Trophoblast cell (in vitro differentiated cells and primary cell): ENCODE results near the gene PDPN.
A peak's percentile ranks its signal among the peaks of the same experiment; 100 is the strongest.

ENCODE experiments used
- DNase-seq, 2 donors: peaks; one replicate each; pipeline ENCODE4 v3.0.0-alpha.2; 2016
- H2AFZ ChIP-seq: 2 replicates; pipeline ENCODE4 v1.6.1; 2013; ENCODE audit warnings: low read length, moderate library complexity, mild to moderate bottlenecking; ENCODE audit not compliant: insufficient read depth, poor library complexity
- H2AK5ac ChIP-seq: 2 replicates; pipeline ENCODE4 v1.6.1; 2013; ENCODE audit warnings: mild to moderate bottlenecking, low read length
- H2BK120ac ChIP-seq: 2 replicates; pipeline ENCODE4 v1.6.1; 2013; ENCODE audit warnings: low read length, mild to moderate bottlenecking, moderate library complexity; ENCODE audit not compliant: insufficient read depth, poor library complexity
- H2BK12ac ChIP-seq: 2 replicates; pipeline ENCODE4 v1.6.1; 2013; ENCODE audit warnings: mild to moderate bottlenecking, low read length, moderate library complexity
- H2BK5ac ChIP-seq: 2 replicates; pipeline ENCODE4 v1.6.1; 2013; ENCODE audit warnings: low read length, low read depth, moderate library complexity, mild to moderate bottlenecking; ENCODE audit not compliant: poor library complexity
- H3K14ac ChIP-seq: 2 replicates; pipeline ENCODE4 v1.6.1; 2013; ENCODE audit warnings: mild to moderate bottlenecking, low read length
- H3K18ac ChIP-seq: 2 replicates; pipeline ENCODE4 v1.6.1; 2013; ENCODE audit warnings: mild to moderate bottlenecking, low read length
- H3K23ac ChIP-seq: 2 replicates; pipeline ENCODE4 v1.6.1; 2013; ENCODE audit warnings: low read length
- H3K27ac ChIP-seq: 2 replicates; pipeline ENCODE4 v1.5.1; 2013; ENCODE audit warnings: low read depth, mild to moderate bottlenecking, inconsistent platforms, low read length, moderate library complexity
- H3K27me3 ChIP-seq: 2 replicates; pipeline ENCODE4 v1.6.1; 2013; ENCODE audit warnings: inconsistent platforms, mild to moderate bottlenecking, low read length, moderate library complexity; ENCODE audit not compliant: insufficient read depth
- H3K36me3 ChIP-seq, 2 experiments: 1 replicate in 1 of 2; 2 replicates in 1 of 2; pipeline ENCODE4 v1.6.1; 2013; ENCODE audit warnings: low read length in 2 of 2, mild to moderate bottlenecking in 2 of 2, moderate library complexity in 1 of 2; ENCODE audit not compliant: insufficient read depth in 2 of 2, control insufficient read depth in 1 of 2
- H3K4ac ChIP-seq: 2 replicates; pipeline ENCODE4 v1.6.1; 2013; ENCODE audit warnings: low read depth, mild to moderate bottlenecking, low read length, moderate library complexity
- H3K4me1 ChIP-seq, 2 experiments: 1 replicate in 1 of 2; 2 replicates in 1 of 2; pipeline ENCODE4 v1.6.1; 2013; ENCODE audit warnings: low read length in 2 of 2, mild to moderate bottlenecking in 2 of 2, moderate library complexity in 1 of 2; ENCODE audit not compliant: insufficient read depth in 2 of 2, control insufficient read depth in 1 of 2
- H3K4me2 ChIP-seq: 2 replicates; pipeline ENCODE4 v1.6.1; 2013; ENCODE audit warnings: inconsistent platforms, mild to moderate bottlenecking, low read length, moderate library complexity
- H3K4me3 ChIP-seq: 2 replicates; pipeline ENCODE4 v1.5.1; 2013; ENCODE audit warnings: mild to moderate bottlenecking, low read depth, low read length, inconsistent platforms
- H3K79me1 ChIP-seq: one replicate; pipeline ENCODE4 v1.6.1; 2013; ENCODE audit warnings: low read length
- H3K79me2 ChIP-seq: 2 replicates; pipeline ENCODE4 v1.6.1; 2013; ENCODE audit warnings: low read length, mild to moderate bottlenecking; ENCODE audit not compliant: control insufficient read depth, insufficient read depth, poor library complexity
- H3K9ac ChIP-seq: 2 replicates; pipeline ENCODE4 v1.6.1; 2013; ENCODE audit warnings: mild to moderate bottlenecking, low read length
- H3K9me3 ChIP-seq: 2 replicates; pipeline ENCODE4 v1.6.1; 2013; ENCODE audit warnings: low read depth, mild to moderate bottlenecking, control low read depth, inconsistent platforms, low read length; ENCODE audit not compliant: insufficient read depth
- H4K12ac ChIP-seq: 2 replicates; pipeline ENCODE4 v1.6.1; 2013; ENCODE audit warnings: low read depth, mild to moderate bottlenecking, low read length, moderate library complexity
- H4K8ac ChIP-seq: 2 replicates; pipeline ENCODE4 v1.6.1; 2013; ENCODE audit warnings: low read depth, mild to moderate bottlenecking, low read length, moderate library complexity
- H4K91ac ChIP-seq: one replicate; pipeline ENCODE4 v1.6.1; 2013; ENCODE audit warnings: low read depth, mild to moderate bottlenecking, low read length, moderate library complexity
- WGBS: extraction: QIAGEN DNeasy Blood & Tissue Kit; methylation state at CpG from one replicate; pipeline ENCODE4 v1.1.7; 2013; ENCODE audit warnings: missing lambda C conversion rate; ENCODE audit not compliant: insufficient read length, insufficient coverage; ENCODE audit errors: extremely low coverage; 5-methylcytosine and 5-hydroxymethylcytosine counted together

The PDPN gene

DNA sequence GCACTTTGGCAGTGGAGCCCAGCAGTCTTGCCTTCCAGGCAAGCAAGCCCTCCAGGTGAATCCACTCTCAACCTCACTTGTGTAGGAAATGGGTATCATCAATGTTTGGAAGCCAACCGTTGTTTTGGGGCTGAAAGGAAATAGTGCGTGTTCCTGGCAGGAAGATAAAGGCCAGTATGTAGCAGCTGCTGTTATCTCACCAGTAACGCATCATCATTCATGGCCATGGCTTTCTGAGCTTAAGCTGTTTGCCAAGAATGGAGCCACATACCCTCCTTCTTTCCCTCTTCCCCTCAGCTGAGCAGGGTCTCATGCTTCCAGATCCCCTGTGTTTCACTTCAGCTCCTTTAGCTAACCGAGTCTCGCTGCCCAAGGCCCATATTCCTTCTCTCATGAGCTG lies 2.2 kb upstream of the PDPN start:
- Histone ChIP-seq H2BK5ac (no peak overlapping the region), H3K23ac (no peak overlapping the region), H2BK12ac (no peak overlapping the region), H3K27ac (no peak overlapping the region), H3K4me2 (no peak overlapping the region), H3K18ac (no peak overlapping the region), H3K36me3 (no peaks in the 10 kb centered on the region), H3K4me3 (no peak overlapping the region), H3K9ac (no peak overlapping the region), H2BK120ac (no peak overlapping the region), H3K9me3 (no peaks in the 10 kb centered on the region), H4K8ac (no peak overlapping the region), H4K91ac (no peak overlapping the region), H3K79me2 (peaks cover 7% of the 10 kb centered on the region), H4K12ac (no peak overlapping the region), H2AK5ac (no peak overlapping the region), H3K4me1 (peaks cover 4 to 9% of the 10 kb centered on the region in 2 experiments), H2AFZ (no peak overlapping the region), H3K79me1 (peaks cover 13% of the 10 kb centered on the region), H3K14ac (no peak overlapping the region), H3K27me3 (no peaks in the 10 kb centered on the region), H3K4ac (no peak overlapping the region)
- WGBS: no CpG with 5 or more reads among the region's 5 CpGs
- no peak for DNase-seq

DNA sequence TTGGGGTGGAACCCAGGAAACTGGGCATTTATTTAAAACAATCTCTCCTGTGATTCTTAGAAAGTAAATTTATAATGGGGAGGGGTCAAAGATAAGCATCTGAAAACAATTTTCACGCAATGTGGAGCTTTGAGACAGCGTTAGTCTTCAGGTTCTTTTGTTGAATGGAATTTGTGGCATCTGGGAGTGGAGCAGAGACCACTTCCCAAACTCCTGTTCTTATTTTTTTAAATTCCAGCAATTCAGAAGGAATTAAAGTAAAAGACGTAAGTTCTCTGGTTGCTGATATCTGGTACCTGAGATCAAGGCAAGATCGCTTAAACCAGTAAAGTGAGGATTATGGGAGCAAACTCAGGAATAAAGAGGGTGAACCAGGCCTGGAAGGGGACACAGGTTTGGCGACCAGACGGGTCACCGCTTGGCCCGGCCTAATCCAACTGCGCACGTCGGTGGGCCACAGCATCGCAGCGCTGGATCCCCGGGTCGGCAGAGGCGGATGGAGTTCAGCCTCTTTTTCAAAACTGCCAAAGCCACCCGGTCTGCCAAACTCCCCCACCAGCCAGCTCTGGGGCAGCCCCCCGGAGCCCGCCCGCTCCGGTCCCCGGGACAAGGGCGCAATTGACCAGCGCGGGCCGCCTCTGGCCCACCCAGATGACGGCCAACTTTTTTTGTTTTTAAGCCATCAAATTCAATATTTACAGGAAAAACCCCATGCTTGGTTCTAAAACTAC lies 754 bp upstream of the PDPN start:
- peaks cover 13% of the 10 kb centered on the region for H3K79me1 ChIP-seq
- H3K14ac ChIP-seq: no peak overlapping the region
- peak overlapping the region; percentile 8 for H2BK120ac ChIP-seq
- peak overlapping the region; percentile 8 for H4K8ac ChIP-seq
- no peak overlapping the region for H3K18ac ChIP-seq
- H4K12ac ChIP-seq: no peak overlapping the region
- H2AFZ ChIP-seq: no peak overlapping the region
- no peak overlapping the region for H3K9ac ChIP-seq
- H3K9me3 ChIP-seq: no peaks in the 10 kb centered on the region
- H3K27ac ChIP-seq: no peak overlapping the region
- no peaks in the 10 kb centered on the region for H3K27me3 ChIP-seq
- H3K36me3 ChIP-seq: no peaks in the 10 kb centered on the region
- WGBS: no CpG with 5 or more reads among the region's 27 CpGs
- H3K4me3 ChIP-seq: no peak overlapping the region
- peaks cover 7% of the 10 kb centered on the region for H3K79me2 ChIP-seq
- peak overlapping the region; percentile 35 for H3K4me2 ChIP-seq
- DNase-seq: no peak
- no peak overlapping the region for H2BK12ac ChIP-seq
- no peak overlapping the region for H3K23ac ChIP-seq
- H2BK5ac ChIP-seq: no peak overlapping the region
- no peak overlapping the region for H3K4ac ChIP-seq
- H2AK5ac ChIP-seq: no peak overlapping the region
- H4K91ac ChIP-seq: peak overlapping the region; percentile 56
- H3K4me1 ChIP-seq: peaks cover 11 to 16% of the 10 kb centered on the region in 2 experiments

GRCh38 chr1:13583966-13584791 lies 547 bp downstream of the PDPN start:
- H3K27ac ChIP-seq: no peak overlapping the region
- H3K4me1 ChIP-seq: peaks cover 14 to 17% of the 10 kb centered on the region in 2 experiments
- H3K4ac ChIP-seq: peak overlapping the region; percentile 49
- H4K12ac ChIP-seq: peak overlapping the region; percentile 74
- no peak for DNase-seq
- no peaks in the 10 kb centered on the region for H3K27me3 ChIP-seq
- peaks cover 7% of the 10 kb centered on the region for H3K79me2 ChIP-seq
- H3K23ac ChIP-seq: no peak overlapping the region
- H2BK5ac ChIP-seq: peak overlapping the region; percentile 27
- H3K36me3 ChIP-seq: no peaks in the 10 kb centered on the region
- H2AFZ ChIP-seq: peak overlapping the region; percentile 28
- peak overlapping the region; percentile 42 for H2BK12ac ChIP-seq
- H3K18ac ChIP-seq: peak overlapping the region; percentile 5
- peaks cover 13% of the 10 kb centered on the region for H3K79me1 ChIP-seq
- H3K9ac ChIP-seq: peak overlapping the region; percentile 39
- peak overlapping the region; percentile 81 for H3K4me2 ChIP-seq
- H4K8ac ChIP-seq: peak overlapping the region; percentile 86
- peak overlapping the region; percentile 77 for H3K4me3 ChIP-seq
- H2AK5ac ChIP-seq: no peak overlapping the region
- no CpG with 5 or more reads among the region's 47 CpGs for whole genome bisulfite sequencing
- peak overlapping the region; percentile 49 for H2BK120ac ChIP-seq
- H3K9me3 ChIP-seq: no peaks in the 10 kb centered on the region
- H4K91ac ChIP-seq: peak overlapping the region; percentile 55
- H3K14ac ChIP-seq: peak overlapping the region; percentile 23

- H3K4me1 ChIP-seq: peaks cover 14 to 17% of the 10 kb centered on the region in 2 experiments
- H3K79me2 ChIP-seq: peaks cover 7% of the 10 kb centered on the region
- no peak overlapping the region for H4K12ac ChIP-seq
- WGBS: no CpG with 5 or more reads among the region's 11 CpGs
- no peak overlapping the region for H2BK12ac ChIP-seq
- H2AK5ac ChIP-seq: no peak overlapping the region
- no peaks in the 10 kb centered on the region for H3K36me3 ChIP-seq
- no peak overlapping the region for H3K9ac ChIP-seq
- no peak overlapping the region for H2BK120ac ChIP-seq
- no peak overlapping the region for H3K18ac ChIP-seq
- peaks cover 13% of the 10 kb centered on the region for H3K79me1 ChIP-seq
- H3K27ac ChIP-seq: no peak overlapping the region
- no peak overlapping the region for H3K4me3 ChIP-seq
- H3K14ac ChIP-seq: no peak overlapping the region
- H2AFZ ChIP-seq: no peak overlapping the region
- no peak for DNase-seq
- no peak overlapping the region for H2BK5ac ChIP-seq
- H3K9me3 ChIP-seq: no peaks in the 10 kb centered on the region
- H3K4ac ChIP-seq: no peak overlapping the region
- no peak overlapping the region for H3K23ac ChIP-seq
- no peak overlapping the region for H4K8ac ChIP-seq
- no peak overlapping the region for H4K91ac ChIP-seq
- H3K4me2 ChIP-seq: peak overlapping the region; percentile 81
- H3K27me3 ChIP-seq: no peaks in the 10 kb centered on the region
Measured at GRCh38 chr1:13584876-13585611, 1.4 kb downstream of the PDPN start.
